GM13976 (cell line): ENCODE data around the gene TJP1.
"Not testable (repeated sequence)": the region's sequence is repeated elsewhere in the genome, so short reads cannot be mapped to it uniquely, and the experiment has no call there.

ENCODE experiments used
- DNase-seq: peaks from one replicate; pipeline ENCODE4 v3.0.0; 2012; ENCODE audit warnings: low spot score
- in situ Hi-C: fragments of 300-500 bp; cut with MboI; formaldehyde crosslinking; loops from one replicate; pipeline ENCODE4 v1.12.0; 2022; ENCODE audit warnings: low sequenced_read_pairs, mixed read lengths, inconsistent platforms; ENCODE audit not compliant: unreplicated experiment
- TF ChIP-seq, protein P1 (sequence below): IDR thresholded peaks from 2 replicates; pipeline ENCODE4 v1.5.1; 2012; ENCODE audit warnings: borderline replicate concordance, mild to moderate bottlenecking; ENCODE audit not compliant: insufficient read depth; ENCODE audit errors: extremely low read depth, missing control alignments, control extremely low read depth

The TJP1 gene

GRCh38 chr15:29675791-29676301 is 146.4 kb downstream of the TJP1 start:
- TF ChIP-seq, protein P1, sequence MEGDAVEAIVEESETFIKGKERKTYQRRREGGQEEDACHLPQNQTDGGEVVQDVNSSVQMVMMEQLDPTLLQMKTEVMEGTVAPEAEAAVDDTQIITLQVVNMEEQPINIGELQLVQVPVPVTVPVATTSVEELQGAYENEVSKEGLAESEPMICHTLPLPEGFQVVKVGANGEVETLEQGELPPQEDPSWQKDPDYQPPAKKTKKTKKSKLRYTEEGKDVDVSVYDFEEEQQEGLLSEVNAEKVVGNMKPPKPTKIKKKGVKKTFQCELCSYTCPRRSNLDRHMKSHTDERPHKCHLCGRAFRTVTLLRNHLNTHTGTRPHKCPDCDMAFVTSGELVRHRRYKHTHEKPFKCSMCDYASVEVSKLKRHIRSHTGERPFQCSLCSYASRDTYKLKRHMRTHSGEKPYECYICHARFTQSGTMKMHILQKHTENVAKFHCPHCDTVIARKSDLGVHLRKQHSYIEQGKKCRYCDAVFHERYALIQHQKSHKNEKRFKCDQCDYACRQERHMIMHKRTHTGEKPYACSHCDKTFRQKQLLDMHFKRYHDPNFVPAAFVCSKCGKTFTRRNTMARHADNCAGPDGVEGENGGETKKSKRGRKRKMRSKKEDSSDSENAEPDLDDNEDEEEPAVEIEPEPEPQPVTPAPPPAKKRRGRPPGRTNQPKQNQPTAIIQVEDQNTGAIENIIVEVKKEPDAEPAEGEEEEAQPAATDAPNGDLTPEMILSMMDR: no peak
- no peak for DNase-seq
- in situ Hi-C loops: no loop called here

DNA sequence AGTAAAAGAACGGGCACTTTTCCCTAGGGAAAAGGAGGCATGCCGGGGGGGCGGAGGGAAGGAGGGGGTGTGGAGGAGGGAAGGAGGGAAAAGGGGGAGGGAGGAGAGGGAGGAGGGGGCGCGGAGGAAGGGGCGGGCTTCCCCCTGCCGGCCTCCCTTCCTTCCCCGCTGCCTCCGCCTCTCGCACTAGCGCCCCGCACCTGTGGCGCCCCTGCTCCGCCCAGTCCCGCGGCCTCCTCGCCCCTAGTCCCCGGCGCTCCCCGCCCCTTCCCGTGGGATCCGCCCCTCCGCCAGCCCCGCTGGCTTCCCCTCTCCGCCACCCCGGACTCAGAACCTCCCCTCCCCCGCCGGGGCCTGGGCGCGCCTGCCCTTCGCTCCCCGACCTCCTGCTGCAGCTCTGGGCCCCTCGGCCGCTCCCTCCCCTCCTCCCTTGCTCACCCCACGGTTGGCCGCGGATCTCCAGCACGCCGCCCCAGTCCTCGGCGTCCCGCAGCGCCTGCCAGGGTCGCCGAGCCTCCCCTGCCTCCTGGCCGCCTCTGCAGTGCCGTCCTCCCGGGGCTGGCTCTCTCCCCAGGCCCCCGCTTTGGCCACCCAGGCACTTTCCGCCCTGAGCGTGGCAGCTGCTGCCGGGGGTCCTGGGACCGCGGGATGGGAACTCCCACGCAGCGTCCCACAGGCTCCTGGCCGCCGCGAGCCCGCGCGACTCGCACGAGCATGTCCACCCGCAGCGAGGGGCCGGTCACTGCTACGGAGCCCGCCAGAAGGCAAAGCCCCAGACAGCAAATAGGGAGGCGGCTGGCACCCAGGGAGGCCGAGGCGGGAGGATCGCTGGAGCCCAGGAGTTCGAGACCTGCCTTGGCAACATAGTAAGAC is 147.4 kb downstream of the TJP1 start:
- in situ Hi-C loops: no loop called here
- TF ChIP-seq, protein P1: no peak
- no peak for DNase-seq

- in situ Hi-C loops: no loop called here
- TF ChIP-seq, protein P1: no peak
- DNase-seq: no peak
Observed at GRCh38 chr15:29672923-29673809, 149.1 kb downstream of the TJP1 start.

DNA sequence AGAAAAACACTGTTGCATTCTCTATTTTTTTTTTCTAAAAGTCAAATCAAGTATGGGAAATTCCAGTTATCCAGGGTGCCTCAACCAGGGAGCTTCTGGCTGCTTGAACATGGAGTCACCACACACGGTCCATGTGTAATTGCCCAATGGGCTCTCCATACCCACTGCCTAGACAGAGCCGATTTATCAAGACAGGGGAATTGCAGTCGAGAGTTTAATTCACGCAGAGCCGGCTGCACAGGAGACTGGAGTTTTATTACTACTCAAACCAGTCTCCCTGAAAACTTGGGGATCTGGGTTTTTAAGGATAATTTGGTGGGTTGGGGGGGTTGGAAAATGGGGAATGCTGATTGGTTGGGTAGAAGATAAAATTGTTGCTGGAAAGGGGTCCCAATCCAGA is 149.8 kb downstream of the TJP1 start:
- TF ChIP-seq, protein P1: no peak
- DNase-seq: no peak
- in situ Hi-C loops: no loop called here

- in situ Hi-C loops: not testable (repeated sequence)
Observed at GRCh38 chr15:29672046-29672445, 150.2 kb downstream of the TJP1 start.

GRCh38 chr15:29670998-29671981 is 151.0 kb downstream of the TJP1 start:
- TF ChIP-seq, protein P1: no peak

More at GRCh38 chr15:29672046-29672445, 150.2 kb downstream of the TJP1 start:
- DNase-seq: not testable (repeated sequence)

More at GRCh38 chr15:29670998-29671981, 151.0 kb downstream of the TJP1 start:
- in situ Hi-C loops: no loop called here
- DNase-seq: no peak
